ENCODE results near the gene HTR4.
"Not testable (repeated sequence)": the region's sequence is repeated elsewhere in the genome, so short reads cannot be mapped to it uniquely, and the experiment has no call there.

The HTR4 gene

GRCh38 chr5:148687427-148687826 lies 33.1 kb upstream of the HTR4 start:
- no peaks in the 10 kb centered on the region for H3K27me3 ChIP-seq (ENCODE audit: control insufficient read depth in 1 of 2, insufficient read depth in 2 of 2, low read length in 2 of 2)
- H3K4me1 ChIP-seq (ENCODE audit: control insufficient read depth in 1 of 2, insufficient read depth in 2 of 2, low read length in 2 of 2): peaks cover 11 to 15% of the 10 kb centered on the region in 2 donors
- no peaks in the 10 kb centered on the region for H3K36me3 ChIP-seq (ENCODE audit: control insufficient read depth in 1 of 2, insufficient read depth in 2 of 2, low read length in 2 of 2)
- H3K9me3 ChIP-seq (ENCODE audit: control insufficient read depth in 1 of 2, low read length in 2 of 2): peaks cover 0 to 14% of the 10 kb centered on the region in 2 donors
- no peak overlapping the region for H3K27ac ChIP-seq (ENCODE audit: low read depth, low read length)
- no peak overlapping the region for H3K4me3 ChIP-seq (ENCODE audit: low read depth in 1 of 2, low read length in 2 of 2)
- no peak overlapping the region for H3K9ac ChIP-seq (ENCODE audit: low read depth in 1 of 2, low read length in 2 of 2)

DNA sequence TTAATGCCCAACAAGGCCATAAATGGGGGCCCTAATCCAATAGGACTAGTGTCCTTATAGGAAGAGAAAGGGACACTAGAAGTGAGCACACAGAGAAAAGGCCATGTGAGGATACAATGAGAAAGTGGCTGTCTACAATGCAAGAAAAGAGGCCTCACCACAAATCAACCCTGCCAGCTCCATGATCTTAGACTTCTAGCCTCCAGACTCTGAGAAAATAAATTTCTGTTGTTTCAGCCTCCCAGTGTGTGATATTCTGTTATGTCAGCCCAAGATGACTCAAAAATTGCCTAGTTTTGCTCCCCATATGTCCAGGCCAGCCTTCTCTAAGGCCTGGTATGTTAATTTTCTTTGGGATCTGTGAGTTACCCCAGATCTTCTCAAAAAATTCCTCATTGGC lies 32.3 kb upstream of the HTR4 start:
- no peaks in the 10 kb centered on the region for H3K27me3 ChIP-seq (ENCODE audit: control insufficient read depth in 1 of 2, insufficient read depth in 2 of 2, low read length in 2 of 2)
- no peaks in the 10 kb centered on the region for H3K36me3 ChIP-seq (ENCODE audit: control insufficient read depth in 1 of 2, insufficient read depth in 2 of 2, low read length in 2 of 2)
- no peak overlapping the region for H3K9ac ChIP-seq (ENCODE audit: low read depth in 1 of 2, low read length in 2 of 2)
- H3K27ac ChIP-seq (ENCODE audit: low read depth, low read length): no peak overlapping the region
- H3K4me1 ChIP-seq (ENCODE audit: control insufficient read depth in 1 of 2, insufficient read depth in 2 of 2, low read length in 2 of 2): peaks cover 19 to 20% of the 10 kb centered on the region in 2 donors
- H3K4me3 ChIP-seq (ENCODE audit: low read depth in 1 of 2, low read length in 2 of 2): no peak overlapping the region
- H3K9me3 ChIP-seq (ENCODE audit: control insufficient read depth in 1 of 2, low read length in 2 of 2): peaks cover 0 to 14% of the 10 kb centered on the region in 2 donors

DNA sequence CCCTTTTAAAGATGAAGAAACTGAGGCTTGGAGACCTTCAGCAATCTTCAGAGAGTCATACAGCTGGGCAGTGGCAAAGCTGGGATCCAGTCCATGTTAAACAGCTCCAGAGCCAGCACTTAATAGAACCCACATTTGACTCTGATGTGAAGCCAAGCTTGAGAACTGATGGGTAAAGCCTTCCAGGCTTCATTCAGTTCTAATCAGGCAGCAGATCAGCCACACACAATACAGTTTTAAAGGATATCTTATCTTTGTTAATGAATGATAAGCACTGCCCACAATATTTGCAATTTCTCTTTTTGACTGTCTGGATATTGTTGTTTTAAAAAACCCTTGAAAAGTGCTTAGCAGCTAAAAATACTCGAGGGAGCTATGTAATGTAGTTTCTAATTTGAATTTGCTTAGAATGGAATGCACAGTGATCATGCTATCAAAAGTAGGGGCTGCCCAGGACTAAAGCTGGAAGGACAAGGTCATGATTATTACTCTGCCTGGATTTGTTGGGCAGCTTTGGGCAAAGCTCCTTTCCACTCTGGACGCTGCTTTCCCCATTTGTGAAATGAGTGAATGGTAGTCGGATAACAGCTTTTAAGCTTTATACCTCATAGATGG lies 31.3 kb upstream of the HTR4 start:
- Histone ChIP-seq H3K36me3 (ENCODE audit: control insufficient read depth in 1 of 2, insufficient read depth in 2 of 2, low read length in 2 of 2) (no peaks in the 10 kb centered on the region), H3K9me3 (ENCODE audit: control insufficient read depth in 1 of 2, low read length in 2 of 2) (peaks cover 0 to 8% of the 10 kb centered on the region in 2 donors), H3K27me3 (ENCODE audit: control insufficient read depth in 1 of 2, insufficient read depth in 2 of 2, low read length in 2 of 2) (no peaks in the 10 kb centered on the region), H3K4me1 (ENCODE audit: control insufficient read depth in 1 of 2, insufficient read depth in 2 of 2, low read length in 2 of 2) (peaks cover 25 to 28% of the 10 kb centered on the region in 2 donors), H3K4me3 (ENCODE audit: low read depth in 1 of 2, low read length in 2 of 2) (no peak overlapping the region), H3K27ac (ENCODE audit: low read depth, low read length) (no peak overlapping the region), H3K9ac (ENCODE audit: low read depth in 1 of 2, low read length in 2 of 2) (no peak overlapping the region)

GRCh38 chr5:148684528-148684927 lies 30.2 kb upstream of the HTR4 start:
- Histone ChIP-seq H3K9me3 (ENCODE audit: control insufficient read depth in 1 of 2, low read length in 2 of 2) (peaks cover 0 to 7% of the 10 kb centered on the region in 2 donors), H3K27me3 (ENCODE audit: control insufficient read depth in 1 of 2, insufficient read depth in 2 of 2, low read length in 2 of 2) (no peaks in the 10 kb centered on the region), H3K4me1 (ENCODE audit: control insufficient read depth in 1 of 2, insufficient read depth in 2 of 2, low read length in 2 of 2) (peaks cover 25 to 28% of the 10 kb centered on the region in 2 donors)

DNA sequence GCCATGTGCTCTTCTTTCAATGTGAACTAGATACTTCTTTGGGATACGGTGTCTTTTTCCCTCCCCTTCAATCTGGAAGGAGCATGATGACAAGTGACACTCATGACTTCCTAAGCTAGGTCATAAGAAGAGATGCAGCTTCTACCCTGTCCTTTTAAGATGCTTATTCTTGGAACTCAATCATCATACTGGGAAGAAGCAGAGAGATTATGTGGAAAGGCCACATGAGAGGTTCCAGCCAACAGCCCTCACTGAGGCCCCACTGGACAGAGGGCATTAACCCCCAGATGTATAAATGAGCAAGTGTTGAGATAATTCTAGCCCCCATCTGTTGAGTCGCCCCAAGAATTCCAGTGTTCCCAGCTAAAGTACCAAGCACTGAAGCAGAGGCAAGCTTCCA lies 29.3 kb upstream of the HTR4 start:
- H3K9ac ChIP-seq (ENCODE audit: low read depth in 1 of 2, low read length in 2 of 2): no peak overlapping the region
- H3K9me3 ChIP-seq (ENCODE audit: control insufficient read depth in 1 of 2, low read length in 2 of 2): peaks cover 0 to 4% of the 10 kb centered on the region in 2 donors
- H3K27ac ChIP-seq (ENCODE audit: low read depth, low read length): no peak overlapping the region
- H3K4me3 ChIP-seq (ENCODE audit: low read depth in 1 of 2, low read length in 2 of 2): no peak overlapping the region
- H3K27me3 ChIP-seq (ENCODE audit: control insufficient read depth in 1 of 2, insufficient read depth in 2 of 2, low read length in 2 of 2): no peaks in the 10 kb centered on the region
- peaks cover 25 to 28% of the 10 kb centered on the region in 2 donors for H3K4me1 ChIP-seq (ENCODE audit: control insufficient read depth in 1 of 2, insufficient read depth in 2 of 2, low read length in 2 of 2)
- no peaks in the 10 kb centered on the region for H3K36me3 ChIP-seq (ENCODE audit: control insufficient read depth in 1 of 2, insufficient read depth in 2 of 2, low read length in 2 of 2)

More at GRCh38 chr5:148684528-148684927, 30.2 kb upstream of the HTR4 start:
- no peak overlapping the region for H3K27ac ChIP-seq (ENCODE audit: low read depth, low read length)
- no peaks in the 10 kb centered on the region for H3K36me3 ChIP-seq (ENCODE audit: control insufficient read depth in 1 of 2, insufficient read depth in 2 of 2, low read length in 2 of 2)
- H3K4me3 ChIP-seq (ENCODE audit: low read depth in 1 of 2, low read length in 2 of 2): no peak overlapping the region
- H3K9ac ChIP-seq (ENCODE audit: low read depth in 1 of 2, low read length in 2 of 2): no peak overlapping the region

GRCh38 chr5:148682058-148683026 lies 28.0 kb upstream of the HTR4 start:
- Histone ChIP-seq H3K27ac (ENCODE audit: low read depth, low read length) (no peak overlapping the region), H3K9me3 (ENCODE audit: control insufficient read depth in 1 of 2, low read length in 2 of 2) (no peaks in the 10 kb centered on the region), H3K4me3 (ENCODE audit: low read depth in 1 of 2, low read length in 2 of 2) (no peak overlapping the region), H3K27me3 (ENCODE audit: control insufficient read depth in 1 of 2, insufficient read depth in 2 of 2, low read length in 2 of 2) (no peaks in the 10 kb centered on the region), H3K4me1 (ENCODE audit: control insufficient read depth in 1 of 2, insufficient read depth in 2 of 2, low read length in 2 of 2) (peaks cover 25 to 28% of the 10 kb centered on the region in 2 donors), H3K36me3 (ENCODE audit: control insufficient read depth in 1 of 2, insufficient read depth in 2 of 2, low read length in 2 of 2) (no peaks in the 10 kb centered on the region), H3K9ac (ENCODE audit: low read depth in 1 of 2, low read length in 2 of 2) (no peak overlapping the region)

DNA sequence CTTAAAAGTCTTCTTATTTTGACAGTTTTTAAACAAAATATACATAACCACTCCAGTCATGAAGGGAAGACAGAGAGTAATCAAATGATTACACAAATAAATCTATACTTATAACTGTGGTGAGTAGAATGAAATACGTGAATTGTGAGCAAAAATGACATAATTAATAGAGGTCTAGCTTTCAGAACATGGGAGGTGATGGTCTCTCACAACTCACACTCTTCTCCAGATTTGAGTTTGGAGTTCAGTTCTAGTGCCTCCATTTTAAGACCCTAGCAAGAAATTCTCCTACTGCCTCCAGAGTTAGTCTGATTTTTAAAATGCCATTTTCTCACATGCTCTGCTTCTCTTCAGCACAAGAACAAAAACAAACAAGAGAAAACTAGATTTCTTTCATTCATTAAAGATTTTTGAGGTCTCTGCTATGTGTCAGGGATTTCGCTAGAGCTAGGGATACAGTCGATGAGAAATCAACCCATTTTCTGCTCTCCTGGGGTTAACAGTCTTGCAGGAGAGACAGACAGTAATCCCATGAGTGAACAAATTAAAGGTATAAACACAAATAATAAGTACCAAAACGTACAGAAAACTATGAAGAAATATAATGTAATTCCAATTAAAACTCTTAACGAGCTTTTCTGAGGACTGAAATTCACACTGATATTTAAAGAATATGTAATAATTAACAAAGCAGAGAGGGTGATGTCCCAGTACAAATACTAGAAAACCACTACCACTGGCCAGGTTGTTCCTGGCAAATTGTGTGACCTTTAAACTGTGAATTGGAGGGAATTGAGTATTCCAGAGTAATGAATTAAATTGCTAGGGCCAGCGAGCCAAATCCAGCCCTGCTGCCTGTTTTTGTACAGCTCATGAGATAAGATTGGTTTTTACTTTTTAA lies 27.1 kb upstream of the HTR4 start:
- Histone ChIP-seq H3K4me3 (ENCODE audit: low read depth in 1 of 2, low read length in 2 of 2) (no peak overlapping the region), H3K36me3 (ENCODE audit: control insufficient read depth in 1 of 2, insufficient read depth in 2 of 2, low read length in 2 of 2) (no peaks in the 10 kb centered on the region), H3K27me3 (ENCODE audit: control insufficient read depth in 1 of 2, insufficient read depth in 2 of 2, low read length in 2 of 2) (no peaks in the 10 kb centered on the region), H3K27ac (ENCODE audit: low read depth, low read length) (no peak overlapping the region), H3K9ac (ENCODE audit: low read depth in 1 of 2, low read length in 2 of 2) (no peak overlapping the region), H3K9me3 (ENCODE audit: control insufficient read depth in 1 of 2, low read length in 2 of 2) (no peaks in the 10 kb centered on the region), H3K4me1 (ENCODE audit: control insufficient read depth in 1 of 2, insufficient read depth in 2 of 2, low read length in 2 of 2) (peaks cover 25 to 28% of the 10 kb centered on the region in 2 donors)

- H3K4me3 ChIP-seq (ENCODE audit: low read depth in 1 of 2, low read length in 2 of 2); H3K36me3 ChIP-seq (ENCODE audit: control insufficient read depth in 1 of 2, insufficient read depth in 2 of 2, low read length in 2 of 2); H3K27ac ChIP-seq (ENCODE audit: low read depth, low read length); H3K9me3 ChIP-seq (ENCODE audit: control insufficient read depth in 1 of 2, low read length in 2 of 2); H3K9ac ChIP-seq (ENCODE audit: low read depth in 1 of 2, low read length in 2 of 2); H3K27me3 ChIP-seq (ENCODE audit: control insufficient read depth in 1 of 2, insufficient read depth in 2 of 2, low read length in 2 of 2); H3K4me1 ChIP-seq (ENCODE audit: control insufficient read depth in 1 of 2, insufficient read depth in 2 of 2, low read length in 2 of 2): not testable (repeated sequence)
Measured at GRCh38 chr5:148673704-148674103, 19.4 kb upstream of the HTR4 start.

DNA sequence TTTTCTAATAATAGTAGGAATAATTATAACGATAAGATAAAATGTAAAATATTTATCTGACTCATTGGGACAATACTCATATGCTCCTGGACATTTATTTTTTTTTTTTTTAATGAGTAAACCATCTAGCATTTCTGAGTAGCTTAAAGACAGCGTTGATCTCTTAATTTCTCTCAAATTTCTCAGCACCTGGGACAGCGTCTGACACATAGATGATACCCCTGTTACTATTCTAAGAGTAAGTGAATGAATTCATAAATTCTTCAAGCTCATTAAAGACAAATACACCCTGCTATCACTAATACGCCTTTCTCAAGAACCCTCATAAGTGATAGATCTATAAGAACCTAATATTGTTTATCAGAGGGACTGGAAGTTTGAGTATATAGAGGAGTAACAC lies 12.0 kb upstream of the HTR4 start:
- H3K4me1 ChIP-seq (ENCODE audit: control insufficient read depth in 1 of 2, insufficient read depth in 2 of 2, low read length in 2 of 2): peaks cover 11 to 19% of the 10 kb centered on the region in 2 donors
- no peaks in the 10 kb centered on the region for H3K9me3 ChIP-seq (ENCODE audit: control insufficient read depth in 1 of 2, low read length in 2 of 2)
- H3K9ac ChIP-seq (ENCODE audit: low read depth in 1 of 2, low read length in 2 of 2): no peak overlapping the region
- no peak overlapping the region for H3K4me3 ChIP-seq (ENCODE audit: low read depth in 1 of 2, low read length in 2 of 2)
- H3K36me3 ChIP-seq (ENCODE audit: control insufficient read depth in 1 of 2, insufficient read depth in 2 of 2, low read length in 2 of 2): no peaks in the 10 kb centered on the region
- H3K27me3 ChIP-seq (ENCODE audit: control insufficient read depth in 1 of 2, insufficient read depth in 2 of 2, low read length in 2 of 2): no peaks in the 10 kb centered on the region
- H3K27ac ChIP-seq (ENCODE audit: low read depth, low read length): no peak overlapping the region
